Stimulated activated naive CD8-positive, alpha-beta T cell treated with anti-CD3 and anti-CD28 coated beads, Interleukin-15, Interleukin-2, amounts not matched to agents 100 U/mL and 50 U/mL, for 24 hours (primary cell): ENCODE results near the gene CDC42EP4.
"Not testable (repeated sequence)": the region's sequence is repeated elsewhere in the genome, so short reads cannot be mapped to it uniquely, and the experiment has no call there.

ENCODE experiments used
- ATAC-seq: fragments of 150-1000 bp; cut with Tn5 transposase; one replicate; pipeline ENCODE4 v1.10.0; 2021
- DNase-seq: peaks from one replicate; pipeline ENCODE4 v3.0.0; 2021

CDC42EP4 gene

GRCh38 chr17:73319766-73320165 is 8.0 kb upstream of the CDC42EP4 start:
- ATAC-seq (no peak), DNase-seq (no peak)

GRCh38 chr17:73318836-73319235 is 7.0 kb upstream of the CDC42EP4 start:
- ATAC-seq: no peak
- no peak for DNase-seq

- DNase-seq (no peak), ATAC-seq (no peak)
Observed at GRCh38 chr17:73318427-73318813, 6.6 kb upstream of the CDC42EP4 start.

- DNase-seq (no peak), ATAC-seq (no peak)
Observed at GRCh38 chr17:73317513-73318426, 6.0 kb upstream of the CDC42EP4 start.

- ATAC-seq (peak; percentile 24), DNase-seq (no peak)
Observed at GRCh38 chr17:73316919-73317505, 5.2 kb upstream of the CDC42EP4 start.

- no peak for ATAC-seq
Observed at GRCh38 chr17:73315471-73315870, 3.7 kb upstream of the CDC42EP4 start.

GRCh38 chr17:73313526-73314127 is 1.8 kb upstream of the CDC42EP4 start:
- ATAC-seq: no peak

More at GRCh38 chr17:73315471-73315870, 3.7 kb upstream of the CDC42EP4 start:
- no peak for DNase-seq

GRCh38 chr17:73312887-73313286 is 1.1 kb upstream of the CDC42EP4 start:
- not testable (repeated sequence) for DNase-seq, ATAC-seq

More at GRCh38 chr17:73313526-73314127, 1.8 kb upstream of the CDC42EP4 start:
- no peak for DNase-seq

- peak; percentile 5 for ATAC-seq
- DNase-seq: peak; percentile 26
Observed at GRCh38 chr17:73311428-73311780, 397 bp downstream of the CDC42EP4 start.

GRCh38 chr17:73309727-73310596 is 1.8 kb downstream of the CDC42EP4 start:
- no peak for DNase-seq
- no peak for ATAC-seq

- ATAC-seq, DNase-seq: not testable (repeated sequence)
Observed at GRCh38 chr17:73308959-73309358, 2.8 kb downstream of the CDC42EP4 start.

- ATAC-seq (no peak), DNase-seq (no peak)
Observed at GRCh38 chr17:73308017-73308823, 3.6 kb downstream of the CDC42EP4 start.

- no peak for DNase-seq
- no peak for ATAC-seq
Observed at GRCh38 chr17:73307130-73307529, 4.7 kb downstream of the CDC42EP4 start.

- ATAC-seq (no peak), DNase-seq (no peak)
Observed at GRCh38 chr17:73305845-73306836, 5.7 kb downstream of the CDC42EP4 start.

GRCh38 chr17:73304971-73305812 is 6.6 kb downstream of the CDC42EP4 start:
- ATAC-seq (no peak), DNase-seq (no peak)

GRCh38 chr17:73304438-73304837 is 7.4 kb downstream of the CDC42EP4 start:
- DNase-seq (no peak), ATAC-seq (no peak)

- no peak for ATAC-seq
Observed at GRCh38 chr17:73302189-73302588, 9.6 kb downstream of the CDC42EP4 start.

GRCh38 chr17:73301369-73301768 is 10.4 kb downstream of the CDC42EP4 start:
- ATAC-seq (no peak), DNase-seq (no peak)

More at GRCh38 chr17:73302189-73302588, 9.6 kb downstream of the CDC42EP4 start:
- no peak for DNase-seq

GRCh38 chr17:73300392-73300791 is 11.4 kb downstream of the CDC42EP4 start:
- ATAC-seq: no peak
- no peak for DNase-seq
